GM23338 (cell line): ENCODE results near the gene PIP5K1C. TPM values are rescaled to one million over a fixed set of nuclear protein-coding genes. Genes with fewer than 3 reads are reported as not detected.
A peak's percentile ranks its signal among the peaks of the same experiment; 100 is the strongest.

Experiments used
- ATAC-seq: fragments of 200-7000 bp; cut with Tn5 transposase; 3 replicates; pipeline ENCODE4 v1.9.1; 2020
- DNase-seq: peaks from one replicate; pipeline ENCODE4 v3.0.0-alpha.2; 2015; ENCODE audit warnings: low spot score
- H2AFZ ChIP-seq: fragments of 200-600 bp; sonication (generic); 2 replicates; pipeline ENCODE4 v1.8.0; 2016; ENCODE audit warnings: antibody characterized with exemption, mild to moderate bottlenecking, moderate library complexity
- H3F3A ChIP-seq: fragments of 200-600 bp; sonication (generic); replicated peaks from 2 replicates; pipeline ENCODE4 v1.8.0; 2017; ENCODE audit warnings: antibody characterized with exemption, mixed run types, low read depth
- H3K27ac ChIP-seq: fragments of 200-600 bp; sonication (generic); 2 replicates; pipeline ENCODE4 v1.6.1; 2016; ENCODE audit warnings: low read depth
- H3K27me3 ChIP-seq: fragments of 200-600 bp; sonication (generic); 2 replicates; pipeline ENCODE4 v1.8.0; 2016; ENCODE audit warnings: mild to moderate bottlenecking, mixed run types, moderate library complexity; ENCODE audit not compliant: insufficient read depth
- H3K36me3 ChIP-seq: fragments of 200-600 bp; sonication (generic); 2 replicates; pipeline ENCODE4 v1.8.0; 2016; ENCODE audit warnings: mild to moderate bottlenecking; ENCODE audit not compliant: insufficient read depth
- H3K4me1 ChIP-seq: fragments of 200-600 bp; sonication (generic); 2 replicates; pipeline ENCODE4 v1.8.0; 2016; ENCODE audit warnings: mild to moderate bottlenecking, moderate library complexity; ENCODE audit not compliant: insufficient read depth
- H3K4me2 ChIP-seq: fragments of 200-600 bp; sonication (generic); 2 replicates; pipeline ENCODE4 v1.7.1; 2017; ENCODE audit warnings: mixed run types
- H3K4me3 ChIP-seq: fragments of 200-600 bp; sonication (generic); 2 replicates; pipeline ENCODE4 v1.6.1; 2016; ENCODE audit warnings: mixed run types
- H3K79me2 ChIP-seq: fragments of 200-600 bp; sonication (generic); replicated peaks from 2 replicates; pipeline ENCODE4 v1.8.0; 2017; ENCODE audit warnings: mild to moderate bottlenecking; ENCODE audit not compliant: insufficient read depth
- H3K9me2 ChIP-seq: fragments of 200-600 bp; sonication (generic); 2 replicates; pipeline ENCODE4 v1.8.0; 2017; ENCODE audit not compliant: insufficient read depth
- H4K20me1 ChIP-seq: fragments of 200-600 bp; sonication (generic); replicated peaks from 2 replicates; pipeline ENCODE4 v1.8.0; 2017; ENCODE audit warnings: mild to moderate bottlenecking; ENCODE audit not compliant: insufficient read depth
- H3K27ac Mint-ChIP-seq: 2 replicates; pipeline ENCODE4 v1.8.0; 2020; ENCODE audit warnings: inconsistent platforms, mild to moderate bottlenecking, moderate library complexity, mixed read lengths
- H3K27me3 Mint-ChIP-seq: 3 replicates; pipeline ENCODE4 v1.8.0; 2022; ENCODE audit warnings: low read depth, mild to moderate bottlenecking, moderate library complexity, mixed read lengths, inconsistent platforms; ENCODE audit not compliant: insufficient read depth, poor library complexity
- H3K36me3 Mint-ChIP-seq: 3 replicates; pipeline ENCODE4 v1.8.0; 2021; ENCODE audit warnings: low read depth, mild to moderate bottlenecking, inconsistent platforms, moderate library complexity, mixed read lengths
- H3K4me1 Mint-ChIP-seq: 3 replicates; pipeline ENCODE4 v1.8.0; 2020; ENCODE audit warnings: mild to moderate bottlenecking, inconsistent platforms, mixed read lengths
- H3K4me3 Mint-ChIP-seq: 3 replicates; pipeline ENCODE4 v1.8.0; 2021; ENCODE audit warnings: moderate library complexity, mild to moderate bottlenecking, inconsistent platforms, mixed read lengths
- H3K9me3 Mint-ChIP-seq: 3 replicates; pipeline ENCODE4 v1.8.0; 2020; ENCODE audit warnings: moderate library complexity, mild to moderate bottlenecking, inconsistent platforms, mixed read lengths
- CREB1 ChIP-seq: fragments of 250-450 bp; sonication (Bioruptor Pico); IDR thresholded peaks from 2 replicates; pipeline ENCODE4 v1.5.0; 2020; ENCODE audit warnings: low read depth, mild to moderate bottlenecking, moderate library complexity
- EZH2phosphoT487 ChIP-seq: fragments of 200-600 bp; sonication (generic); IDR thresholded peaks from one replicate; pipeline ENCODE4 v1.8.1; 2018; ENCODE audit warnings: antibody characterized with exemption; ENCODE audit not compliant: unreplicated experiment
- JUNB ChIP-seq: IDR thresholded peaks from one replicate; pipeline ENCODE4 v1.6.1; 2016; ENCODE audit warnings: antibody characterized with exemption; ENCODE audit not compliant: unreplicated experiment
- NANOG ChIP-seq: IDR thresholded peaks from 2 replicates; pipeline ENCODE4 v1.6.1; 2016; ENCODE audit warnings: antibody characterized with exemption, borderline replicate concordance
- POLR2AphosphoS5 ChIP-seq: IDR thresholded peaks from 2 replicates; pipeline ENCODE4 v1.6.1; 2016; ENCODE audit warnings: antibody characterized with exemption, low read depth
- STAT1 ChIP-seq: IDR thresholded peaks from one replicate; pipeline ENCODE4 v1.6.1; 2016; ENCODE audit warnings: antibody characterized with exemption; ENCODE audit not compliant: unreplicated experiment
- ZNF331 ChIP-seq: fragments of 250-450 bp; sonication (Bioruptor Pico); IDR thresholded peaks from 2 replicates; pipeline ENCODE4 v1.5.0; 2020; ENCODE audit warnings: low read depth, mild to moderate bottlenecking, moderate library complexity
- polyA plus RNA-seq: library from polyadenylated mRNA; unstranded; fragments of >200 nt; fragmentation: Nextera tagmentation; extraction: Ambion mirVana; gene quantifications from 2 replicates; pipeline ENCODE4 v1.2.1, GENCODE V29; 2016
- total RNA-seq: library from RNA; depleted of rRNA; stranded (reverse); fragments of >200 nt; shearing (Covaris generic); gene quantifications from 2 replicates; pipeline ENCODE4 v1.2.3, GENCODE V29; 2014
- TF ChIP-seq, protein P1 (sequence below): IDR thresholded peaks from one replicate; pipeline ENCODE4 v1.6.1; 2018; ENCODE audit warnings: antibody characterized with exemption; ENCODE audit not compliant: unreplicated experiment
- TF ChIP-seq, protein P2 (sequence below): IDR thresholded peaks from 2 replicates; pipeline ENCODE4 v1.6.1; 2016; ENCODE audit warnings: antibody characterized with exemption
- TF ChIP-seq, protein P3 (sequence below), 2 experiments: fragments of 200-600 bp in 1 of 2; sonication (generic) in 1 of 2; conservative IDR thresholded peaks; 2 replicates each; pipeline versions ENCODE4 v1.5.1 to v1.6.1; 2016 to 2017; ENCODE audit warnings: antibody characterized with exemption in 2 of 2, low read depth in 2 of 2, mild to moderate bottlenecking in 2 of 2, moderate library complexity in 1 of 2

The PIP5K1C gene
- total and polyA plus RNA-seq, 2 experiments from 2014 or later, result 11.8 to 46.7 TPM

DNA sequence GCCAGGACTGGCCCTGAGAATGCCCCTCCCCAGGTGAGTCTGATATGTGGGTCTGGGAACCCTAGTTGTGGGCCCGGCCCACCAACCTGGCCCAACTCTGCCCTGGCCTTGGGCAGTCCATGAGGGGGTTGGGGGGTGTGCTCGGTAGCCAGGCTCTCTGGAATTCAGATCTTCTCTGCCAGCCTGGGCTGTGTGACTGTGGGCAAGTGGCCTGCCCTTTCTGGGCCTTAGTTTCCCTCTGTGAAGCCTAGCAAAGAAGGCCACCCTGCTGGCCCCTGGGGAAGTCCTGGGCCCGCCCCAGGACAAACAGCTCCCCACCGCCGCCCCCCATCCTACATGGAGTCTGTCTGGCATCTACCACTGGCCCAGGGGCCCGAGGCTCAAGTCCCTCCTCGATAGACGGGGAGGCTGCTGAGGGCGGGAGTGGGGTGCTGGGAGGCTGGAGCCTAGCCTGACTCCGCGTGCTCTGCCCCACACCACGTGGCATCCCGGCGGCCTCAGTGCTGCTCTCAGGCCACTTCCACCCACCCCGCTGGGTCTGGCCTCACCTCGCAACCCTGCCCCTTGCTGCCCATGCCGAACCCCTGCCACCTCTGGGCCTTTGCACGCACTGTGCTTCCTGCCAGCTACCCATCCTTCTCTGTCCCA is 85.3 kb downstream of the PIP5K1C start:
- H3K9me2 ChIP-seq, result no peaks in the 10 kb centered on the region
- peaks cover 5% of the 10 kb centered on the region for H4K20me1 ChIP-seq
- no peaks in the 10 kb centered on the region for H3K9me3 Mint-ChIP-seq
- no peak overlapping the region for H3K4me3 ChIP-seq
- H3K4me1 ChIP-seq, result no peaks in the 10 kb centered on the region; the same call in 1 of the 2 replicates
- no peaks in the 10 kb centered on the region for H3K27me3 ChIP-seq
- H3K4me1 Mint-ChIP-seq, result peaks cover 2% of the 10 kb centered on the region; the same call in 1 of the 3 replicates
- no peak overlapping the region for H3K27ac ChIP-seq
- ATAC-seq (no peak), DNase-seq (no peak)
- no peak overlapping the region for H2AFZ ChIP-seq
- H3K27me3 Mint-ChIP-seq, result peaks cover 4% of the 10 kb centered on the region
- 0 out of 2 replicates have a peak, but pooled peaks cover 8% of the 10 kb centered on the region for H3F3A ChIP-seq
- no peak overlapping the region for H3K27ac Mint-ChIP-seq
- peaks cover 20% of the 10 kb centered on the region for H3K36me3 Mint-ChIP-seq
- no peak overlapping the region for H3K4me2 ChIP-seq
- no peak overlapping the region for H3K4me3 Mint-ChIP-seq
- H3K79me2 ChIP-seq, result no peaks in the 10 kb centered on the region
- no peaks in the 10 kb centered on the region for H3K36me3 ChIP-seq
- TF ChIP-seq, protein P1, sequence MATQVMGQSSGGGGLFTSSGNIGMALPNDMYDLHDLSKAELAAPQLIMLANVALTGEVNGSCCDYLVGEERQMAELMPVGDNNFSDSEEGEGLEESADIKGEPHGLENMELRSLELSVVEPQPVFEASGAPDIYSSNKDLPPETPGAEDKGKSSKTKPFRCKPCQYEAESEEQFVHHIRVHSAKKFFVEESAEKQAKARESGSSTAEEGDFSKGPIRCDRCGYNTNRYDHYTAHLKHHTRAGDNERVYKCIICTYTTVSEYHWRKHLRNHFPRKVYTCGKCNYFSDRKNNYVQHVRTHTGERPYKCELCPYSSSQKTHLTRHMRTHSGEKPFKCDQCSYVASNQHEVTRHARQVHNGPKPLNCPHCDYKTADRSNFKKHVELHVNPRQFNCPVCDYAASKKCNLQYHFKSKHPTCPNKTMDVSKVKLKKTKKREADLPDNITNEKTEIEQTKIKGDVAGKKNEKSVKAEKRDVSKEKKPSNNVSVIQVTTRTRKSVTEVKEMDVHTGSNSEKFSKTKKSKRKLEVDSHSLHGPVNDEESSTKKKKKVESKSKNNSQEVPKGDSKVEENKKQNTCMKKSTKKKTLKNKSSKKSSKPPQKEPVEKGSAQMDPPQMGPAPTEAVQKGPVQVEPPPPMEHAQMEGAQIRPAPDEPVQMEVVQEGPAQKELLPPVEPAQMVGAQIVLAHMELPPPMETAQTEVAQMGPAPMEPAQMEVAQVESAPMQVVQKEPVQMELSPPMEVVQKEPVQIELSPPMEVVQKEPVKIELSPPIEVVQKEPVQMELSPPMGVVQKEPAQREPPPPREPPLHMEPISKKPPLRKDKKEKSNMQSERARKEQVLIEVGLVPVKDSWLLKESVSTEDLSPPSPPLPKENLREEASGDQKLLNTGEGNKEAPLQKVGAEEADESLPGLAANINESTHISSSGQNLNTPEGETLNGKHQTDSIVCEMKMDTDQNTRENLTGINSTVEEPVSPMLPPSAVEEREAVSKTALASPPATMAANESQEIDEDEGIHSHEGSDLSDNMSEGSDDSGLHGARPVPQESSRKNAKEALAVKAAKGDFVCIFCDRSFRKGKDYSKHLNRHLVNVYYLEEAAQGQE, result no peak
- TF ChIP-seq JUNB (no peak), CREB1 (CRISPR knock-in tag) (no peak)
- TF ChIP-seq, protein P2, sequence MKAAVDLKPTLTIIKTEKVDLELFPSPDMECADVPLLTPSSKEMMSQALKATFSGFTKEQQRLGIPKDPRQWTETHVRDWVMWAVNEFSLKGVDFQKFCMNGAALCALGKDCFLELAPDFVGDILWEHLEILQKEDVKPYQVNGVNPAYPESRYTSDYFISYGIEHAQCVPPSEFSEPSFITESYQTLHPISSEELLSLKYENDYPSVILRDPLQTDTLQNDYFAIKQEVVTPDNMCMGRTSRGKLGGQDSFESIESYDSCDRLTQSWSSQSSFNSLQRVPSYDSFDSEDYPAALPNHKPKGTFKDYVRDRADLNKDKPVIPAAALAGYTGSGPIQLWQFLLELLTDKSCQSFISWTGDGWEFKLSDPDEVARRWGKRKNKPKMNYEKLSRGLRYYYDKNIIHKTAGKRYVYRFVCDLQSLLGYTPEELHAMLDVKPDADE, result no peak

DNA sequence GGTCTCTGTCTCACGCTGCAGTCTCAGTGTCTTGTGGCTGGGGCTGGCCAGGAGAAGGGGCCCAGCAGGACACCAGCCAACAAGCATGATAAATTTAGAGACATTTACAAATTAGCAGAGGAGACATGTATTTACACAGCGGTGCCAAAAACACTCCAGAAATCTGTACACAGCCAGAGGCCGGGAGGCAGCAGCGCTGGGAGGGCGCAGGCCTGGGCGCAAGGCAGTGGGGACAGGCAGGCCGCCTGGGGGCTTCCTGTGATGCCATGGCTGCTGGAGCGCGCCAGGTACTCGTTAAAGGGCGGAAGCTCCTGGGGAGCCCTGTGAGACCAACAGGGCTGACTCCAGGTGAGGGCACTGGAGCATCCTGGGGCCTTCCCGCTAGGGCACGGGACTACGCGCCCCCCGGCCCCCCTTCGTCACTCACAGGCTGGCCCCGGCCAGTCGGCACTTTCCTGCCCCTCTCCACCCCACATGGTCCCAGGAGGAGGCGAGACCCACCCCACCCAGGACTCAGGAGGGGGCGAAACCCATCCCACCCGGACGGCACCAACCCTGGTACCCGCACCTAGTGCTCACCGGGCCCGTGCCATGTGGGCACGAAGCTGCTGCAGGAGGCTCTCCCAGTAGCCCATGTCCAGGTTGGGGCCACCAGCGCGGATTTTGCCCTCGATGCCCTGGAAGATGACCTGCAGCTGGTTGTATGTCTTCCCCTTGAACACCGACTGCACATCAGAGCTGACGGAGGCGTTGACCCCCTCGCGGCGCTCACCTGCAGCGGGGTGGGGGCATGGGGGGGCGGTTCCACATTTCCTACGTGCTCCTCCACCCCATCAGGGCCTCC is 86.2 kb downstream of the PIP5K1C start:
- H3F3A ChIP-seq, result 0 out of 2 replicates have a peak, but pooled peaks cover 8% of the 10 kb centered on the region
- Mint-ChIP-seq H3K36me3 (peaks cover 20% of the 10 kb centered on the region), H3K9me3 (no peaks in the 10 kb centered on the region), H3K4me1 (peaks cover 2% of the 10 kb centered on the region; the same call in 1 of the 3 replicates), H3K27ac (no peak overlapping the region), H3K4me3 (no peak overlapping the region), H3K27me3 (peaks cover 6% of the 10 kb centered on the region)
- H3K4me1 ChIP-seq, result no peaks in the 10 kb centered on the region; the same call in 1 of the 2 replicates
- H3K79me2 ChIP-seq, result no peaks in the 10 kb centered on the region
- no peak overlapping the region for H3K4me3 ChIP-seq
- H3K27me3 ChIP-seq, result no peaks in the 10 kb centered on the region
- no peaks in the 10 kb centered on the region for H3K9me2 ChIP-seq
- DNase-seq (no peak), ATAC-seq (no peak)
- peaks cover 5% of the 10 kb centered on the region for H4K20me1 ChIP-seq
- H2AFZ ChIP-seq, result no peak overlapping the region
- H3K27ac ChIP-seq, result 0 out of 2 replicates have a peak overlapping the region, but pooled peaks have one; percentile 59
- no peak overlapping the region for H3K4me2 ChIP-seq
- no peaks in the 10 kb centered on the region for H3K36me3 ChIP-seq
- no peak for TF ChIP-seq ZNF331 (CRISPR knock-in tag)
- TF ChIP-seq NANOG, result no peak
- TF ChIP-seq, protein P2, result no peak
- TF ChIP-seq, protein P3, sequence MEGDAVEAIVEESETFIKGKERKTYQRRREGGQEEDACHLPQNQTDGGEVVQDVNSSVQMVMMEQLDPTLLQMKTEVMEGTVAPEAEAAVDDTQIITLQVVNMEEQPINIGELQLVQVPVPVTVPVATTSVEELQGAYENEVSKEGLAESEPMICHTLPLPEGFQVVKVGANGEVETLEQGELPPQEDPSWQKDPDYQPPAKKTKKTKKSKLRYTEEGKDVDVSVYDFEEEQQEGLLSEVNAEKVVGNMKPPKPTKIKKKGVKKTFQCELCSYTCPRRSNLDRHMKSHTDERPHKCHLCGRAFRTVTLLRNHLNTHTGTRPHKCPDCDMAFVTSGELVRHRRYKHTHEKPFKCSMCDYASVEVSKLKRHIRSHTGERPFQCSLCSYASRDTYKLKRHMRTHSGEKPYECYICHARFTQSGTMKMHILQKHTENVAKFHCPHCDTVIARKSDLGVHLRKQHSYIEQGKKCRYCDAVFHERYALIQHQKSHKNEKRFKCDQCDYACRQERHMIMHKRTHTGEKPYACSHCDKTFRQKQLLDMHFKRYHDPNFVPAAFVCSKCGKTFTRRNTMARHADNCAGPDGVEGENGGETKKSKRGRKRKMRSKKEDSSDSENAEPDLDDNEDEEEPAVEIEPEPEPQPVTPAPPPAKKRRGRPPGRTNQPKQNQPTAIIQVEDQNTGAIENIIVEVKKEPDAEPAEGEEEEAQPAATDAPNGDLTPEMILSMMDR (conservative IDR thresholded peaks at IDR 0.05; ENCODE audit: low read depth in 2 of 2), result no peak
- TF ChIP-seq, protein P1, result no peak
- TF ChIP-seq STAT1, result no peak
- no peak for TF ChIP-seq JUNB
- TF ChIP-seq EZH2phosphoT487, result no peak
- TF ChIP-seq CREB1 (CRISPR knock-in tag), result no peak
- no peak for TF ChIP-seq POLR2AphosphoS5
